G401 (cell line): ENCODE measurements around the gene FAM20B. TPM values are rescaled to one million over a fixed set of nuclear protein-coding genes. Genes with fewer than 3 reads are reported as not detected.

ENCODE experiments used
- DNase-seq: peaks from one replicate; pipeline ENCODE4 v3.0.0-alpha.2; 2015; ENCODE audit warnings: low spot score
- in situ Hi-C: cut with HindIII; loops from 2 replicates; pipeline ENCODE4 v1.10.0; 2016; ENCODE audit warnings: low sequenced_read_pairs, mixed read lengths
- total RNA-seq: library from RNA; depleted of rRNA; stranded (reverse); fragments of >200 nt; shearing (Covaris generic); gene quantifications from 2 replicates; pipeline ENCODE4 v1.2.3, GENCODE V29; 2014

FAM20B gene
- total RNA-seq, 1 experiment from 2014 or later: 19.7 TPM

GRCh38 chr1:179082999-179083335 is 57.3 kb downstream of the FAM20B start:
- in situ Hi-C loops: no loop called here
- DNase-seq: no peak

DNA sequence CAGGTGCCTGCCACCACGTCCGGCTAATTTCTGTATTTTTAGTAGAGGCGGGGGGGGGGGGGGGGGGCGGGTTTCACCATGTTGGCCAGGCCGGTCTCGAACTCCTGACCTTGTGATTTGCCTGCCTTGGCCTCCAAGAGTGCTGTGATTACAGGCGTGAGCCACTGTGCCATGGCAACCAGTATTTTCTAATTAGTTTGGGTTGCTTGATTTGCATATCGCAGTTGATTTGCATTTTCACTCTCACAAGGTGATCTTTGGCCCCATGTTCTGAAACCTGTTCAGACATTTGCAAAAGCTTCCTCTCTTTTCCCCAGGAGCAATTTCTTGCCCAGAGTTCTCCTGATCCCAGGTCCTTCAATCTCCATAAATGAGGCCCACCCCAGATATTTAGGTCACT is 57.8 kb downstream of the FAM20B start:
- in situ Hi-C loops: no loop called here
- DNase-seq: no peak

GRCh38 chr1:179087665-179088064 is 62.0 kb downstream of the FAM20B start:
- no peak for DNase-seq
- in situ Hi-C loops: no loop called here

DNA sequence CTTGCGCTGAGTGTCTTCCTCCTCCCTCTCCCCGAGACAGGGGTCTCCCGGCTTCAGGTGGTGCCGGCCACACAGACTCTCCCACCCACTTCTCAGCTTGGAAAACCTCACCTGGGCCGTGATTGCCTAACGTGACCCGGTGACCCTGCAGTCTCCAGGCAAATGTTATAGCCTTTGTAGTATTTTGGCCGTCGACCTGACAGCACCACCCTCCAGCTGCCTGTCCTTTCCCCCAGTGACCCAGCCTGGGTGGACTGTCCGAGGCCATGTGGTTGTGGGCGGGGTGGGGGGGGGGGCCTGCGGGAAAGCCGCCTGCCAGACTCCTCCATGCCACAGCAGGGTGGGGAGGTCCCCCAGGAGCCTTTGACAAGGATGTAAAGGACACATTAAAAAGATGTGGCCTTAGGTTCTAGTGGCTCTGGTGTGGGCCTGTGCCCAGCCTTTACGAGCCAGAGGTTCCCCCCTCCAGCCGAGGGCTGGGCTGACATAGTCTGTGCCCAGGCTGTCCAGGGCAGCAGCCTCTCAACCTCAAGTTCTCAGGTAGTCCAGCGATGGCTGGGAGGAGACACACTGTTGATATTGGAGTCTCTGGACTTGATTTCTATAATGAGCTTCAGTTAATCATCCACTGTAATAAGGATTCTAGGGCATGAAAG is 64.3 kb downstream of the FAM20B start:
- no peak for DNase-seq
- in situ Hi-C loops: no loop called here

DNA sequence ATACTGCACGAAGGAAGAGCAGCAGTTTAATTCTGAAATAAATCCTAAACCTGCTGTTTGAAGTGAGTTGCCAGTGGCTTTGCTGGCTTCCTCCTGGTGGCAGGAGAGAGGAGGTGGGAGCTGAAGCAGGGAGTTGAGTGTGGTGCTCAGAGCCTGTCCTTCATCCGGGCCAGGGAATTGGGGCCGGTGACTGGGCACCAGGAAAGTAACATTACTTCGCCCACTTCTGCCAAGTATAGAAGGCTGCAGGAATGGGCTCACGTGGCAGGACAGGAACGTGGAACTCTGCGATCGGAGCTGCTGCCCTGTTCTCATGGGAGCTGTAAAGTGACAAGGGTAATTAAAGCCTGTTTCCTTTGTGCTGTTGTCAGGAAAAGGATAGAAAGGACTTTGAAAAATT is 64.8 kb downstream of the FAM20B start:
- DNase-seq: no peak
- in situ Hi-C loops: no loop called here

GRCh38 chr1:179090923-179091322 is 65.2 kb downstream of the FAM20B start:
- in situ Hi-C loops: no loop called here
- DNase-seq: no peak

DNA sequence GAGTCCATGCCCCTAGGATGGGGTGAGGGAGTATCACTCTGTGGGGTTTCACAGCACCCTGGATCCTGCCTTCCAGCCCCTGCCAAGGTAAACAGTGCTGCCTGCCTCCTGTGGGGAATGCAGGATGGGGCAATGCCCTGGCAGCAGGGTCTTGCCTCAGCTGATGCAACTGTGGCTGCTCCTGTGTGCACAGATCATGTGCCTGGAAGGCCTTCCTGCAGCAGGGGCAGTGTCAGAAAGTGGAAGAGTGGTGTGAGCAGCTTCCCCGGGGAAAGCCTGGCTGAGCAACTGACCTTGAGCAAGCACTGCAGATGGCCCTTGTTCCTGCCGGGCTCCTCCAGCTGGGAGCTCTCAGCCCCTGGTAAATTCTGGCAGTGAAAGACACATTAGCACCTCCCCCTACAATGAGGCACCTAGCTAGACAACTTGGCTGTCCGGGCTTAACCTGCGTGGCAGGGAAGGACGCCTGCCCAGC is 66.0 kb downstream of the FAM20B start:
- in situ Hi-C loops: no loop called here
- DNase-seq: peak; percentile 70

- in situ Hi-C loops: no loop called here
- DNase-seq: no peak
These were observed 67.3 kb downstream of the FAM20B start for GRCh38 chr1:179092896-179093461.

GRCh38 chr1:179094818-179095217 is 69.1 kb downstream of the FAM20B start:
- in situ Hi-C loops: no loop called here
- no peak for DNase-seq

DNA sequence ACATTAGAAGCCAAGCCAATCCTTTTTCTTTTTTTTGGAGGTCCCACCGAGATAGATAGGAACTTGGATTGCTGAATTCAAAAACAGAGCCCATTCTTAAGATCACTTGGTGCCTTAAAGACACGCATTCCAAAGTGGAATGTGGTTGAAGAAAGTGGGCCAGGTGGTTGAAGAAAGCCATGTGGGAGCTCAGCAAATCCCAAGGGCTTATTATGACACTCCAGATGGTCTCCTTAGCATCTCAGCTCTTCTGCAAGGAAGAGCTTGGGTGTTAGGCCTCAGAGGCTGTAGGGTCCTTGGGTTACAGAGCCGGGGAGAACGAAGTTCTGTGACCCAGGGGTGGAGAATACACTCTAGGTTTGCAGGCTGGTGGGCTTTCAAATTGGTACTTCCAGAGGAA is 69.7 kb downstream of the FAM20B start:
- in situ Hi-C loops: no loop called here

DNA sequence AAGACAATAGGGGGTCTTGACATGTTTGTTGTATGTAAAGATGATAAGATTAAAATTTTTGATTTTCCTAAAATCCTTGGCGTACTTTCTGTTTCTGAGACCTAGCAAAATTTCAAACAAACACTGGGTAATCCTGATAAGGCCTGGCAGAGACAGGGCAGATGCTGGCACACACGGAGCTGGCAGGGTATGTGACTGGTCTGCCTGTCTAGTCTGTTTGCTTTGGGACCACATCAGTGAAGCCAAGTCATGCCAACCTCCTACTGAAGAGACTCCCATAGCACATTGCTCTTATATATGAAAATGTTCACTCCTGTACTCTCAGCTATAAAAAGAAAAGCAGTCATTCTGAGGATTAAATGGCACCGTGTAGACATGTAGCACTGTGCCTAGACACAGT is 70.2 kb downstream of the FAM20B start:
- in situ Hi-C loops: no loop called here
- DNase-seq: no peak

More for the DNA sequence above, 69.7 kb downstream of the FAM20B start:
- DNase-seq: no peak

- DNase-seq: no peak
- in situ Hi-C loops: no loop called here
These were observed 74.2 kb downstream of the FAM20B start for GRCh38 chr1:179099891-179100290.

GRCh38 chr1:179101566-179101965 is 75.9 kb downstream of the FAM20B start:
- no peak for DNase-seq
- in situ Hi-C loops: no loop called here

- no peak for DNase-seq
- in situ Hi-C loops: no loop called here
These were observed 78.3 kb downstream of the FAM20B start for GRCh38 chr1:179103999-179104398.

DNA sequence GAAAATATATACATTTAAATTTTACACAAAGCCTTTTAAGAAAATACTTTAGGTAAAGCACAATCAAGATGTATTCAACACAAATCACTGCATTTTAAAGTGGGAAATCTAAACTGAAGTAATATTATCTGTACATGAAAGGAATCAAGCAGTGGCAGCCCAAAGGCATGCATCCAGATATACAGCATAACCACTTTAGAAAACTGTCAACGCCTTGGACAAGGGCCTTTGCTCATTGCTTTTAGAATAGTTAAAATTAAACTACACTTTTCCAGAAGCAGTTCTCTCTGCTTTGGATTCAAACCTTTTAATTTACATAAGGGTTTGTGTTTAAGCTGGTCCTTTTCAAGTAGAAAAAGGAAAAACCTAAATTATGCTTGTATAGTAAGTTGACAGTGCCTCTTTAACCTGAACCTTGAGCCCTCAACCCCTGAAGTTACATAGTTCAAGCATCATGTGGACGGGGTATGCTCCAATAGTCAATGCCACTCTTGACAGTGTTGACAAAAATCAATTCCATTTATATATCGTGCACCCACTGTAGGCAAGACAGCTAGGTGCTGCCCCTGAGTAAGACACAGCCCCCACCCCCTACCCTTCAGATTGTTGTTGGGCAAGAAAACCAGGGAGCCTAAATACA is 79.0 kb downstream of the FAM20B start:
- no peak for DNase-seq
- in situ Hi-C loops: no loop called here

- in situ Hi-C loops: no loop called here
- peak; percentile 77 for DNase-seq
These were observed 79.7 kb downstream of the FAM20B start for GRCh38 chr1:179105393-179105792.

GRCh38 chr1:179107706-179108629 is 82.3 kb downstream of the FAM20B start:
- no peak for DNase-seq
- in situ Hi-C loops: no loop called here

- no peak for DNase-seq
- in situ Hi-C loops: no loop called here
These were observed 83.0 kb downstream of the FAM20B start for GRCh38 chr1:179108644-179109043.

- in situ Hi-C loops: no loop called here
- DNase-seq: no peak
These were observed 89.5 kb downstream of the FAM20B start for GRCh38 chr1:179115181-179115580.

DNA sequence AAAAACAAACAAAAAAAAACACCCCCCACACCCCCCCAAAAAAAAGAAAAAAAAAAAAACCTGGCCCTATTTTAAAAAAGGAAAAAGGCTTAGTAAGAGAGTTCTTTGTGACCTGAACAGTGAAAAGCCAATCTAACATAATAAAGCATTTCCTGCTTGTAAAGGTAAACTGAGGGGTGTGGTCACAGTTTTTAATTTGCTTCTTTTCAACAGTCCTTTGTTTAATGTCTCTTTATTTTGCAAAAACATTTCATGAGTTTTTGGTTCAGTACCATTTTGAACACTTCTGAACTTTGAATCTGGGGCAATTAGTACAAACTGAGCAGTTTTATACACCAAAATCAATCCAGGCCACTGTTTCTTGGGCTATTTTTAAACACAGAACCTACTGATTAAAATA is 93.8 kb downstream of the FAM20B start:
- DNase-seq: no peak
- in situ Hi-C loops: no loop called here
